Measurements from ENCODE around the gene FIGLA.
"Not testable (repeated sequence)": the region's sequence is repeated elsewhere in the genome, so short reads cannot be mapped to it uniquely, and the experiment has no call there.

The FIGLA gene

GRCh38 chr2:70823249-70823648, 32.8 kb upstream of the FIGLA start:
- no peak overlapping the region for H3K27ac Mint-ChIP-seq
- no peak overlapping the region for H3K4me3 Mint-ChIP-seq
- H3K9me3 Mint-ChIP-seq, result no peaks in the 10 kb centered on the region
- no peak for ATAC-seq
- peaks cover 50% of the 10 kb centered on the region for H3K27me3 Mint-ChIP-seq
- no peaks in the 10 kb centered on the region for H3K4me1 Mint-ChIP-seq
- H3K36me3 Mint-ChIP-seq, result no peaks in the 10 kb centered on the region

- Mint-ChIP-seq H3K27me3 (peaks cover 53% of the 10 kb centered on the region), H3K4me1 (no peaks in the 10 kb centered on the region), H3K9me3 (no peaks in the 10 kb centered on the region), H3K4me3 (no peak overlapping the region), H3K36me3 (no peaks in the 10 kb centered on the region), H3K27ac (no peak overlapping the region)
- ATAC-seq, result no peak
Measured at GRCh38 chr2:70822843-70823242, 32.4 kb upstream of the FIGLA start.

GRCh38 chr2:70820499-70820898, 30.1 kb upstream of the FIGLA start, which contains the start of gene CLEC4F:
Gene CLEC4F, minus strand, starts transcription at chr2:70820599. Its CDS starts 76 bp downstream, at chr2:70820523.
- H3K36me3 Mint-ChIP-seq, result no peaks in the 10 kb centered on the region
- H3K27me3 Mint-ChIP-seq, result peaks cover 47% of the 10 kb centered on the region
- no peak for ATAC-seq
- no peak within 1 kb of the TSS for H3K27ac Mint-ChIP-seq
- H3K4me1 Mint-ChIP-seq, result no peaks in the 10 kb centered on the region
- no peaks in the 10 kb centered on the region for H3K9me3 Mint-ChIP-seq
- no peak within 1 kb of the TSS for H3K4me3 Mint-ChIP-seq

DNA sequence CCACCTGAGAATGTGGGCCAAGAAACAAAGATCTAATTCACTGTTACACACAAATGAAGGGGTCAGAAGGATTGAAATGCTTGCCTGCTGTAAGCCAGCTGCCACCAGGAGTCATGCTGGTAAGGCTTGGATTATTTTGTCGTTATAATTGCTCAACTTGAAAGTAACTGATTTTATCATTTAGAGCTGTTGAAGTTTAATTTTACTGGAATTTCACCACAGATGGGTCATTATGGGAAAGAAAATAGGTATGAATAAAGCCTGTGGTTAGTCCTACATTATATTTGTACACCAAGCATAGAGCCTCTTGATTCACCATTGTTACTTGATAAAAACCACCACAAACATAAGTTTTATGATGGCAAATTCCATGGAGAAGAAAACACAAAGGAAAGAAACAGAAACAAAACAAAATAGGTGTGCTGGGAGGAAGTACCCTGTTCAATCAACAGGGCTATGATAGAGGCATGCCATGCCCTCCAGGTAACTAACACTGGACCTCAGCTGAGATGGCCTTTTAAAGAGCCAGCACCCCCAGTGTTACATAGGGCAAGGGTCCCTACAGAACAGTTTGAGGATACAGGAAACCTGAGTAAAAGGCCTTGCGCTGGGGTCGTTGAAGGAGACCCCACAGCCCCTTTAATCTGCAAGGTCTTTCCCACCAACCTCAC, 27.0 kb upstream of the FIGLA start:
- Mint-ChIP-seq H3K27me3 (peaks cover 54% of the 10 kb centered on the region), H3K4me1 (no peaks in the 10 kb centered on the region), H3K36me3 (no peaks in the 10 kb centered on the region), H3K27ac (no peak overlapping the region), H3K9me3 (no peaks in the 10 kb centered on the region), H3K4me3 (no peak overlapping the region)
- no peak for ATAC-seq

- H3K27ac Mint-ChIP-seq, result no peak overlapping the region
- no peak overlapping the region for H3K4me3 Mint-ChIP-seq
- no peaks in the 10 kb centered on the region for H3K9me3 Mint-ChIP-seq
- H3K36me3 Mint-ChIP-seq, result no peaks in the 10 kb centered on the region
- no peak for ATAC-seq
- H3K27me3 Mint-ChIP-seq, result peaks cover 54% of the 10 kb centered on the region
- no peaks in the 10 kb centered on the region for H3K4me1 Mint-ChIP-seq
Measured at GRCh38 chr2:70816726-70817125, 26.3 kb upstream of the FIGLA start.

DNA sequence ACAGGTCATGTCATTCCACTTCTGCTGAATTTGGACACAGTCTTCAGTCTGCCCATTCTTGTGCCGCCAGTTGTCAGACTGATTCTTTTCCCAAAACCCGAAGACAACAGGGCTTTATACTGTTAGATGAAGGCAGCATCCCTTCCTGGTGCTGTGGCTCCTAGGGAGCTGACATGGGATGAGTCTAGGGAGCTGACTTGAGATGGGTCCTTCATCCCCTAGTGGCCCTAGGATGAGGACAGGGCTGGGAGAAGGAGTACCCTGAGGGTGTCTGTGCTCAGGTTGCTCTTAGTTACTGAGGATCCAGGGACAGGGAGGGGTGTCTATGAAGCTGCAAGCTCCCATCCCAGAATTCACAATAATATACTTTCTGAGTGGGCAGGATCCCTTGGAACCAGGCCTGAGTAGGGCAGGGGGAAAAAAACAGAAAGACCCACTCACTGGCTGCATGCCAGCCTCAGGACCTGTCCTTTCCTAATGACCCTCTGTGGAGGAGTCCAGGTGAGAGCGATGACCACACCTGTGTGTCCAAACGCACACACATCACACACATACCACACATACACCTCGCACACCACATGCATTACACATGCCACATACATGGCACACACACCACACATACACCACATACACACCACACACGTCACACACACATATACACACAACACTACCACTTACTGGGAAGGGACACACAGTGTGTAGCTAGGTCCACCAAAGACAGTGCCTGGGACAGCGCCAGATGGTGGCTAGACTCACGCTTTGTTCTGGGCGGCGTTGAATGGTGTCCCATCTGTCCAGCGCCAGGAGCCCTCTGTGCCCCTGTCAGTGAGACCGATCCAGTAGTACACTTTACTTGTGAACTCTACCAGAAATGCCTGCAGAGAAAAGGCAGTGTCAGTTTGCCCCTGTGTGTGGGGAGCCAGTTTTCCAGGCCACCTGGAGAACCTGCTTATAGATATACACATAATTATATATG, 18.8 kb upstream of the FIGLA start:
- Mint-ChIP-seq H3K36me3 (no peaks in the 10 kb centered on the region), H3K9me3 (no peaks in the 10 kb centered on the region), H3K4me1 (no peaks in the 10 kb centered on the region), H3K4me3 (no peak overlapping the region), H3K27ac (no peak overlapping the region), H3K27me3 (no peaks in the 10 kb centered on the region)
- peak; percentile 39 for ATAC-seq

- no peak for ATAC-seq
- Mint-ChIP-seq H3K27me3 (no peaks in the 10 kb centered on the region), H3K9me3 (no peaks in the 10 kb centered on the region), H3K36me3 (no peaks in the 10 kb centered on the region), H3K4me3 (no peak overlapping the region), H3K4me1 (peaks cover 6% of the 10 kb centered on the region), H3K27ac (no peak overlapping the region)
Measured at GRCh38 chr2:70807828-70808118, 17.3 kb upstream of the FIGLA start.

DNA sequence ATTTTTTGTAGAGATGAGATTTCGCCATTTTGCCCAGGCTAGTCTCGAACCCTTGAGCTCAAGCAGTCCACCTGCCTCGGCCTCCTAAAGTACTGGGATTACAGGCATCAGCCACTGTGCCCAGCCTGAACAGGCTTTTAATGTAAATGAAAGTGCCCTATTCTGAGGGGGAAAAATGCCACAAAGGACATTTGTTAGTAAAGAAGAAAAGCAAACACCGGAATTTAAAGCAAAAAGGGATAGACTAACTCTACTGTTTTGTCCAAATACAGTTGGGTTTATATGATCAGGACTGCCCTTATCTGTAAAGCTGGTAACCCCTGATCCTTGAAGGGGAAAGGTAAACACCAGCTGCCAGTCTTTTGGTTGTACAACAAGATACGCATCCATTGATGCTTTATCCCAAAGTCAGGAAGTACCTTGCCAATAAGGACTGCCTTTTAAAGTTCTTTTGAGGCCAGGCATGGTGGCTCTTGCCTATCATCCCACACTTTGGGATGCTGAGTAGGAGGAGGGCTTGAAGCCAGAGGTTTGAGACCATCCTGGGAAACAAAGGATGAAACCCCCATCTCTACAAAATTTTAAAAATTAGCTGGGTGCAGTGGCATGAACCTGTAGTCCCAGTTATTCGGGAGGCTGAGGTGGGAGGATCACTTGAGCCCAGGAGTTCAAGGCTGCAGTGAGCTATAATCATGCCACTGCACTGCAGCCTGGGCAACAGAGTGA, 16.8 kb upstream of the FIGLA start:
- ATAC-seq, result no peak
- no peaks in the 10 kb centered on the region for H3K27me3 Mint-ChIP-seq
- no peaks in the 10 kb centered on the region for H3K9me3 Mint-ChIP-seq
- H3K4me3 Mint-ChIP-seq, result no peak overlapping the region
- H3K27ac Mint-ChIP-seq, result no peak overlapping the region
- no peaks in the 10 kb centered on the region for H3K36me3 Mint-ChIP-seq
- H3K4me1 Mint-ChIP-seq, result peaks cover 6% of the 10 kb centered on the region

GRCh38 chr2:70806620-70807019, 16.2 kb upstream of the FIGLA start:
- Mint-ChIP-seq H3K27me3 (peaks cover 1% of the 10 kb centered on the region), H3K9me3 (no peaks in the 10 kb centered on the region), H3K4me1 (peaks cover 6% of the 10 kb centered on the region), H3K36me3 (no peaks in the 10 kb centered on the region), H3K27ac (no peak overlapping the region), H3K4me3 (no peak overlapping the region)
- no peak for ATAC-seq

DNA sequence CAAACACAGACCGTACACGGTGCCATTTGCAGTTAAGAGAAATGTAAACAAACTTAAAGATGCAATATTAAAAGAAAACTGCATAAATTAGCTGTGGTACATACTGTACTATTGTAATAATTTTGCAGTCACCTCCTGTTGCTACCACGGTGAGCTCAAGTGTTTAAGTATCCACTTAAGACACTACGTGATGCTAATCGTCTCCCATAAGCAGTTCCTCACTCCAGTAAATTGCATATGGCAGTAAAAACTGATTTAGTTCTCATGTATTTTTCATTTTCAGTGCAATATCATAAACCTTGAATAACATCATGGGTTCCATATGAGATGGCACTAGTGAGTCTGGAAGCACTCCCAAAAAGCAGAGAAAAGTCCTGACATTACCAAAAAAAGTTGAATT, 15.6 kb upstream of the FIGLA start:
- Mint-ChIP-seq H3K4me1 (peaks cover 6% of the 10 kb centered on the region), H3K4me3 (no peak overlapping the region), H3K36me3 (no peaks in the 10 kb centered on the region), H3K27me3 (peaks cover 7% of the 10 kb centered on the region), H3K27ac (no peak overlapping the region), H3K9me3 (no peaks in the 10 kb centered on the region)
- ATAC-seq, result no peak

GRCh38 chr2:70801607-70802263, 11.3 kb upstream of the FIGLA start:
- Mint-ChIP-seq H3K4me1 (peaks cover 14% of the 10 kb centered on the region), H3K27ac (no peak overlapping the region), H3K36me3 (peaks cover 6% of the 10 kb centered on the region), H3K9me3 (peaks cover 14% of the 10 kb centered on the region), H3K4me3 (no peak overlapping the region), H3K27me3 (peaks cover 28% of the 10 kb centered on the region)
- no peak for ATAC-seq

- H3K27ac Mint-ChIP-seq, result no peak overlapping the region
- H3K9me3 Mint-ChIP-seq, result peaks cover 14% of the 10 kb centered on the region
- H3K4me1 Mint-ChIP-seq, result peaks cover 14% of the 10 kb centered on the region
- ATAC-seq, result no peak
- H3K4me3 Mint-ChIP-seq, result no peak overlapping the region
- H3K36me3 Mint-ChIP-seq, result peaks cover 6% of the 10 kb centered on the region
- peaks cover 31% of the 10 kb centered on the region for H3K27me3 Mint-ChIP-seq
Measured at GRCh38 chr2:70799706-70800105, 9.3 kb upstream of the FIGLA start.

- not testable (repeated sequence) for H3K4me3 Mint-ChIP-seq
Measured at GRCh38 chr2:70797996-70798395, 7.6 kb upstream of the FIGLA start.

DNA sequence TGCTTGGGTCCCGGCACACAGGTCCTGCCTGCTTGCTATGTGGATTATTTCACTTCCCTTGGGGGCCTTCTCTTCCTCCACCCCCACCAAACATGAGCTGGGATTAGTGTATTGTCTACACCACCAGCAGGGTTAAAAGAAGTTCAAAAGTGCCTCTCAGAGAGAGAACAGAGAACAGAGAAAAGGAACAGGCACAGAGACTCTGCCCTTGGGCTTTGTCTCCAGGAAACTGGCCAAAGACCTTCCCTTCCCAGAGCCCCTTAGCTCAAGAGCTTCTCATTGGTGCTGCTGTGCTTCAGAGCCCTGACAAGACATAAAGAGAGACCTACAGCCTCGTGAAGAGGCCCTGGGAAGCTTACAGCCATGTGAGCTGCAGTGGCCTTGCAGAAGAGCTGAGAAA, 7.1 kb upstream of the FIGLA start:
- H3K9me3 Mint-ChIP-seq, result peaks cover 14% of the 10 kb centered on the region
- H3K4me3 Mint-ChIP-seq, result no peak overlapping the region
- no peak for ATAC-seq
- peaks cover 13% of the 10 kb centered on the region for H3K4me1 Mint-ChIP-seq
- peak overlapping the region; percentile 48 for H3K27ac Mint-ChIP-seq
- H3K27me3 Mint-ChIP-seq, result peaks cover 50% of the 10 kb centered on the region
- peaks cover 6% of the 10 kb centered on the region for H3K36me3 Mint-ChIP-seq

More at GRCh38 chr2:70797996-70798395, 7.6 kb upstream of the FIGLA start:
- Mint-ChIP-seq H3K27ac (peak overlapping the region; percentile 48), H3K4me1 (peaks cover 13% of the 10 kb centered on the region), H3K27me3 (peaks cover 46% of the 10 kb centered on the region), H3K9me3 (peaks cover 14% of the 10 kb centered on the region)
- not testable (repeated sequence) for H3K36me3 Mint-ChIP-seq, ATAC-seq

DNA sequence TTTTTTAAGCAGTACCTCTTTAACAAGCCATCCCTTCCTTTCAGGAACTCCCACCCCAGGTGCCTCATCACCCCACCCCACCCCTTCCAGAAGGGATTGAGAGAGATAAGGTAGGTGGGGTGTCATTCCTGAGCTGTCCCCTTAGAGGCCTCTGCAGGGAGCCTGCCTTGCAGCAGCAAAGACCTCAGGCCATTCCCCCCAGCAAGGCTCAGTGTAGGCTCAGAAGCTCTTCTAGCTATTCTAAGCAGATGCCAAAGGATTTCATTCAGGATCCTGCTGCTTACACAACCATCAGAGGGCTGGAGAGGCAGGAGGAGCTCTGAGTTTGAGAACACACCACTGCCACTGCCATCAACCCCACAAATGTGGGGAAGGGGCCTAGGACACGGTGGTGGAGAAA, 5.8 kb upstream of the FIGLA start:
- H3K4me3 Mint-ChIP-seq, result no peak overlapping the region
- peaks cover 6% of the 10 kb centered on the region for H3K36me3 Mint-ChIP-seq
- ATAC-seq, result no peak
- peaks cover 14% of the 10 kb centered on the region for H3K9me3 Mint-ChIP-seq
- no peak overlapping the region for H3K27ac Mint-ChIP-seq
- H3K27me3 Mint-ChIP-seq, result peaks cover 57% of the 10 kb centered on the region
- peaks cover 13% of the 10 kb centered on the region for H3K4me1 Mint-ChIP-seq
